ENCODE data around the gene CHST6.

DNA sequence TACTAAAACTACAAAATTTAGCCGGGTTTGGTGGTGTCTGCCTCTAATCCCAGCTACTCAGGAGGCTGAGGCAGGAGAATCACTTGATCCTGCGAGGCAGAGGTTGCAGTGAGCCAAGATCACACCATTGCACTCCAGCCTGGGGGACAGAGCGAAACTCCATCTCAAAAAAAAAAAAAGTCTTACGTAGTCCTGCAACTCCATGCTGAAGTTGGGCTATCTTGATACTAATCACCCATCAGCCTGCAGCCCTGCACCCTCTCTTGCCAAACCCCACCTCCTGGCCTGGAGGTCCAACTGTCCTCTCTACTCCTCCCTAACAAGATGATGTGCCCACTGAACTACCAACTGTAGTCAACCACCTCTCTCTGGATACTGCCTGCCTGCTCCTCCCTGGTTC lies 35.5 kb downstream of the CHST6 start:
- no peak for TF ChIP-seq EZH2 (IDR thresholded peaks at IDR 0.05)
- TF ChIP-seq, protein P1, sequence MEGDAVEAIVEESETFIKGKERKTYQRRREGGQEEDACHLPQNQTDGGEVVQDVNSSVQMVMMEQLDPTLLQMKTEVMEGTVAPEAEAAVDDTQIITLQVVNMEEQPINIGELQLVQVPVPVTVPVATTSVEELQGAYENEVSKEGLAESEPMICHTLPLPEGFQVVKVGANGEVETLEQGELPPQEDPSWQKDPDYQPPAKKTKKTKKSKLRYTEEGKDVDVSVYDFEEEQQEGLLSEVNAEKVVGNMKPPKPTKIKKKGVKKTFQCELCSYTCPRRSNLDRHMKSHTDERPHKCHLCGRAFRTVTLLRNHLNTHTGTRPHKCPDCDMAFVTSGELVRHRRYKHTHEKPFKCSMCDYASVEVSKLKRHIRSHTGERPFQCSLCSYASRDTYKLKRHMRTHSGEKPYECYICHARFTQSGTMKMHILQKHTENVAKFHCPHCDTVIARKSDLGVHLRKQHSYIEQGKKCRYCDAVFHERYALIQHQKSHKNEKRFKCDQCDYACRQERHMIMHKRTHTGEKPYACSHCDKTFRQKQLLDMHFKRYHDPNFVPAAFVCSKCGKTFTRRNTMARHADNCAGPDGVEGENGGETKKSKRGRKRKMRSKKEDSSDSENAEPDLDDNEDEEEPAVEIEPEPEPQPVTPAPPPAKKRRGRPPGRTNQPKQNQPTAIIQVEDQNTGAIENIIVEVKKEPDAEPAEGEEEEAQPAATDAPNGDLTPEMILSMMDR (IDR thresholded peaks at IDR 0.05 in 2 of 3, conservative IDR thresholded peaks at IDR 0.05 in 1 of 3; ENCODE audit: borderline replicate concordance in 1 of 3, insufficient read depth in 1 of 3, low read depth in 2 of 3, low read length in 2 of 3), result no peak
- TF ChIP-seq, protein P2, sequence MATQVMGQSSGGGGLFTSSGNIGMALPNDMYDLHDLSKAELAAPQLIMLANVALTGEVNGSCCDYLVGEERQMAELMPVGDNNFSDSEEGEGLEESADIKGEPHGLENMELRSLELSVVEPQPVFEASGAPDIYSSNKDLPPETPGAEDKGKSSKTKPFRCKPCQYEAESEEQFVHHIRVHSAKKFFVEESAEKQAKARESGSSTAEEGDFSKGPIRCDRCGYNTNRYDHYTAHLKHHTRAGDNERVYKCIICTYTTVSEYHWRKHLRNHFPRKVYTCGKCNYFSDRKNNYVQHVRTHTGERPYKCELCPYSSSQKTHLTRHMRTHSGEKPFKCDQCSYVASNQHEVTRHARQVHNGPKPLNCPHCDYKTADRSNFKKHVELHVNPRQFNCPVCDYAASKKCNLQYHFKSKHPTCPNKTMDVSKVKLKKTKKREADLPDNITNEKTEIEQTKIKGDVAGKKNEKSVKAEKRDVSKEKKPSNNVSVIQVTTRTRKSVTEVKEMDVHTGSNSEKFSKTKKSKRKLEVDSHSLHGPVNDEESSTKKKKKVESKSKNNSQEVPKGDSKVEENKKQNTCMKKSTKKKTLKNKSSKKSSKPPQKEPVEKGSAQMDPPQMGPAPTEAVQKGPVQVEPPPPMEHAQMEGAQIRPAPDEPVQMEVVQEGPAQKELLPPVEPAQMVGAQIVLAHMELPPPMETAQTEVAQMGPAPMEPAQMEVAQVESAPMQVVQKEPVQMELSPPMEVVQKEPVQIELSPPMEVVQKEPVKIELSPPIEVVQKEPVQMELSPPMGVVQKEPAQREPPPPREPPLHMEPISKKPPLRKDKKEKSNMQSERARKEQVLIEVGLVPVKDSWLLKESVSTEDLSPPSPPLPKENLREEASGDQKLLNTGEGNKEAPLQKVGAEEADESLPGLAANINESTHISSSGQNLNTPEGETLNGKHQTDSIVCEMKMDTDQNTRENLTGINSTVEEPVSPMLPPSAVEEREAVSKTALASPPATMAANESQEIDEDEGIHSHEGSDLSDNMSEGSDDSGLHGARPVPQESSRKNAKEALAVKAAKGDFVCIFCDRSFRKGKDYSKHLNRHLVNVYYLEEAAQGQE (IDR thresholded peaks at IDR 0.05; ENCODE audit: low read depth), result no peak
- no peak for TF ChIP-seq TCF7L2 (IDR thresholded peaks at IDR 0.05; ENCODE audit: borderline replicate concordance, extremely low read depth, insufficient read depth, insufficient read length)
- no peak for TF ChIP-seq POLR2AphosphoS5 (IDR thresholded peaks at IDR 0.05; ENCODE audit: low read depth, low read length)
- no peak for TF ChIP-seq CEBPB (IDR thresholded peaks at IDR 0.05; ENCODE audit: low read depth)
- TF ChIP-seq ELF1 (IDR thresholded peaks at IDR 0.05; ENCODE audit: borderline replicate concordance, low read depth), result no peak
- TF ChIP-seq, protein P3, sequence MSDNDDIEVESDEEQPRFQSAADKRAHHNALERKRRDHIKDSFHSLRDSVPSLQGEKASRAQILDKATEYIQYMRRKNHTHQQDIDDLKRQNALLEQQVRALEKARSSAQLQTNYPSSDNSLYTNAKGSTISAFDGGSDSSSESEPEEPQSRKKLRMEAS (IDR thresholded peaks at IDR 0.05), result no peak
- no peak for TF ChIP-seq POLR2A (IDR thresholded peaks at IDR 0.05; ENCODE audit: borderline replicate concordance, extremely low read depth, insufficient read depth, insufficient read length)
- TF ChIP-seq ZFX (IDR thresholded peaks at IDR 0.05), result no peak
- no peak for TF ChIP-seq JUND (IDR thresholded peaks at IDR 0.05)
- no peak for TF ChIP-seq SP1 (IDR thresholded peaks at IDR 0.05; ENCODE audit: low read depth)
